MM.1S (cell line): Measurements from ENCODE around the gene HDGFL3.

Experiments used
- DNase-seq: peaks from one replicate; pipeline ENCODE4 v3.0.0-alpha.2; 2015
- H2AFZ ChIP-seq: fragments of 300-600 bp; sonication (generic); 2 replicates; pipeline ENCODE4 v1.6.0; 2016; ENCODE audit warnings: antibody characterized with exemption, low read length
- H3F3A ChIP-seq: fragments of 300-600 bp; sonication (generic); 2 replicates; pipeline ENCODE4 v1.6.1; 2016; ENCODE audit warnings: mild to moderate bottlenecking, antibody characterized with exemption, low read length, moderate library complexity, mixed read lengths; ENCODE audit not compliant: insufficient read depth
- H3K27ac ChIP-seq: fragments of 300-600 bp; sonication (generic); 2 replicates; pipeline ENCODE4 v1.5.1; 2016; ENCODE audit warnings: mild to moderate bottlenecking, low read length
- H3K27me3 ChIP-seq: fragments of 300-600 bp; sonication (generic); replicated peaks from 2 replicates; pipeline ENCODE4 v1.6.0; 2016; ENCODE audit warnings: low read length; ENCODE audit not compliant: insufficient read depth
- H3K36me3 ChIP-seq: fragments of 300-600 bp; sonication (generic); replicated peaks from 2 replicates; pipeline ENCODE4 v1.6.1; 2016; ENCODE audit warnings: mild to moderate bottlenecking, low read length, mixed read lengths; ENCODE audit not compliant: insufficient read depth
- H3K4me1 ChIP-seq: fragments of 300-600 bp; sonication (generic); 2 replicates; pipeline ENCODE4 v1.6.1; 2016; ENCODE audit warnings: low read length, mixed read lengths
- H3K4me2 ChIP-seq: fragments of 300-600 bp; sonication (generic); 2 replicates; pipeline ENCODE4 v1.6.0; 2016; ENCODE audit warnings: low read depth, low read length
- H3K4me3 ChIP-seq: fragments of 300-600 bp; sonication (generic); 2 replicates; pipeline ENCODE4 v1.5.1; 2016; ENCODE audit warnings: low read length, mixed read lengths
- H3K79me2 ChIP-seq: fragments of 300-600 bp; sonication (generic); 2 replicates; pipeline ENCODE4 v1.6.1; 2016; ENCODE audit warnings: mixed run types, low read length, mixed read lengths
- H3K9ac ChIP-seq: fragments of 300-600 bp; sonication (generic); 2 replicates; pipeline ENCODE4 v1.6.1; 2016; ENCODE audit warnings: low read length, mixed read lengths
- H3K9me2 ChIP-seq: fragments of 300-600 bp; sonication (generic); replicated peaks from 2 replicates; pipeline ENCODE4 v1.6.1; 2016; ENCODE audit warnings: mild to moderate bottlenecking, low read length, mixed read lengths; ENCODE audit not compliant: insufficient read depth
- H3K9me3 ChIP-seq: fragments of 300-600 bp; sonication (generic); replicated peaks from 2 replicates; pipeline ENCODE4 v1.6.1; 2016; ENCODE audit warnings: mild to moderate bottlenecking, low read length, mixed read lengths; ENCODE audit not compliant: insufficient read depth
- H4K20me1 ChIP-seq: fragments of 300-600 bp; sonication (generic); 2 replicates; pipeline ENCODE4 v1.6.1; 2016; ENCODE audit warnings: mild to moderate bottlenecking, low read length, moderate library complexity, mixed read lengths; ENCODE audit not compliant: insufficient read depth
- CTCF ChIP-seq: fragments of 300-600 bp; sonication (generic); IDR thresholded peaks from 2 replicates; pipeline ENCODE4 v1.5.1; 2016; ENCODE audit warnings: antibody characterized with exemption, low read length, mixed read lengths
- EZH2 ChIP-seq: fragments of 300-600 bp; sonication (generic); optimal IDR thresholded peaks from 2 replicates; pipeline ENCODE3; 2017; ENCODE audit warnings: low read depth, mild to moderate bottlenecking, antibody characterized with exemption, low read length, mixed read lengths
- EZH2phosphoT487 ChIP-seq: fragments of 300-600 bp; sonication (generic); IDR thresholded peaks from 2 replicates; pipeline ENCODE4 v1.6.1; 2018; ENCODE audit warnings: antibody characterized with exemption, low read length

The HDGFL3 gene

GRCh38 chr15:83109532-83109931 is 98.1 kb downstream of the HDGFL3 start:
- TF ChIP-seq EZH2phosphoT487 = no peak
- TF ChIP-seq EZH2 = no peak
- no peak for TF ChIP-seq CTCF
- H3K4me1 ChIP-seq = no peaks in the 10 kb centered on the region
- H3K27ac ChIP-seq = no peak overlapping the region
- H2AFZ ChIP-seq = no peak overlapping the region
- H3F3A ChIP-seq = no peaks in the 10 kb centered on the region
- H3K36me3 ChIP-seq = no peaks in the 10 kb centered on the region
- H3K79me2 ChIP-seq = no peaks in the 10 kb centered on the region
- no peak for DNase-seq
- H3K4me3 ChIP-seq = no peak overlapping the region
- H3K9me3 ChIP-seq = no peaks in the 10 kb centered on the region
- H3K27me3 ChIP-seq = no peaks in the 10 kb centered on the region
- no peaks in the 10 kb centered on the region for H4K20me1 ChIP-seq
- no peak overlapping the region for H3K9ac ChIP-seq
- no peaks in the 10 kb centered on the region for H3K9me2 ChIP-seq
- H3K4me2 ChIP-seq = no peak overlapping the region

- Histone ChIP-seq H3K4me3 (no peak overlapping the region), H3K9me2 (no peaks in the 10 kb centered on the region), H2AFZ (no peak overlapping the region), H4K20me1 (no peaks in the 10 kb centered on the region), H3K9ac (no peak overlapping the region), H3K4me1 (no peaks in the 10 kb centered on the region), H3K79me2 (no peaks in the 10 kb centered on the region), H3K36me3 (no peaks in the 10 kb centered on the region), H3K27me3 (no peaks in the 10 kb centered on the region), H3K4me2 (no peak overlapping the region), H3K9me3 (no peaks in the 10 kb centered on the region), H3F3A (no peaks in the 10 kb centered on the region), H3K27ac (no peak overlapping the region)
- TF ChIP-seq EZH2 (no peak), EZH2phosphoT487 (no peak), CTCF (no peak)
- no peak for DNase-seq
Measured at GRCh38 chr15:83108266-83109219, 99.1 kb downstream of the HDGFL3 start.

GRCh38 chr15:83107841-83108181 is 99.8 kb downstream of the HDGFL3 start:
- Histone ChIP-seq H2AFZ (no peak overlapping the region), H3K9me2 (no peaks in the 10 kb centered on the region)

More at GRCh38 chr15:83107841-83108181, 99.8 kb downstream of the HDGFL3 start:
- Histone ChIP-seq H3K27ac (no peak overlapping the region), H3K79me2 (no peaks in the 10 kb centered on the region), H3K4me3 (no peak overlapping the region), H3K9me3 (no peaks in the 10 kb centered on the region), H3F3A (no peaks in the 10 kb centered on the region), H3K4me2 (no peak overlapping the region; the same call in 1 of the 2 replicates), H3K9ac (no peak overlapping the region), H3K36me3 (no peaks in the 10 kb centered on the region), H3K4me1 (no peaks in the 10 kb centered on the region), H3K27me3 (no peaks in the 10 kb centered on the region), H4K20me1 (no peaks in the 10 kb centered on the region)
- no peak for DNase-seq
- TF ChIP-seq EZH2 (no peak), CTCF (no peak), EZH2phosphoT487 (no peak)
